HG03565 (cell line): ENCODE data around the gene GSTP1.
"Not testable (repeated sequence)": the region's sequence is repeated elsewhere in the genome, so short reads cannot be mapped to it uniquely, and the experiment has no call there.

Source experiments
- ATAC-seq: cut with Tn5 transposase; IDR thresholded peaks from one replicate; pipeline ENCODE4 v1.9.1; 2021; ENCODE audit warnings: mild to moderate bottlenecking, moderate library complexity; ENCODE audit not compliant: unreplicated experiment

GSTP1 gene

DNA sequence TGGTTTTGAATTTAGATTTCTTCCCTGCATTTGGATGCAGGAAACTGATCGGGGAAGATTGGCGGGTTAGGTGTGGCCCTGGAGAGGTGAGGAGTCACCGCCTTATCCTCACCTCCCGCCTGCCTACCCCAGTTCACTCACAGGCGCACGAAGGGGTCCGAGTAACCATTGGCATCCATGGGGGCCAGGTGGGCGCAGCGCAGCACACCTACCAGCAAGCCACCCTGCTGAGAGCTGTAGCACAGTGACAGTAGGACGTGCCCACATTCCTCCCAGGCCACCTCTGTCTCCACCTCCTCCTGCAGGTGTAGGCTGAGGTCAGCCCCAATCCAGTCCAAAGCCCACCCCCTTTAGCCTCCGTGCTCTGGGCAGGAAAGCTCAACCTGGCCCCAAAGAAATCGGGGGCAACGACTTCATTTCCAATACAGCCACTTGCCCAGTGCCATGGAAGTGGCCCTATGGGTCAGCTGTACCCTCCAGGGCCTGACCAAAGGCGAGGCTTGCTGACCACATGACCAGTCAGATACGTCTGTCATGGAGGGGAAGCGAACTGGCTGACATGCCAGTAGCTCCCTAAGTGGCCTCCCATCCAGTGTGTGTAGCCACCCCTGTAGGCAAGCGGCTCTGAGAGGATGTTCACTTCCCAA, 29.8 kb downstream of the GSTP1 start:
- peak; percentile 4 for ATAC-seq

DNA sequence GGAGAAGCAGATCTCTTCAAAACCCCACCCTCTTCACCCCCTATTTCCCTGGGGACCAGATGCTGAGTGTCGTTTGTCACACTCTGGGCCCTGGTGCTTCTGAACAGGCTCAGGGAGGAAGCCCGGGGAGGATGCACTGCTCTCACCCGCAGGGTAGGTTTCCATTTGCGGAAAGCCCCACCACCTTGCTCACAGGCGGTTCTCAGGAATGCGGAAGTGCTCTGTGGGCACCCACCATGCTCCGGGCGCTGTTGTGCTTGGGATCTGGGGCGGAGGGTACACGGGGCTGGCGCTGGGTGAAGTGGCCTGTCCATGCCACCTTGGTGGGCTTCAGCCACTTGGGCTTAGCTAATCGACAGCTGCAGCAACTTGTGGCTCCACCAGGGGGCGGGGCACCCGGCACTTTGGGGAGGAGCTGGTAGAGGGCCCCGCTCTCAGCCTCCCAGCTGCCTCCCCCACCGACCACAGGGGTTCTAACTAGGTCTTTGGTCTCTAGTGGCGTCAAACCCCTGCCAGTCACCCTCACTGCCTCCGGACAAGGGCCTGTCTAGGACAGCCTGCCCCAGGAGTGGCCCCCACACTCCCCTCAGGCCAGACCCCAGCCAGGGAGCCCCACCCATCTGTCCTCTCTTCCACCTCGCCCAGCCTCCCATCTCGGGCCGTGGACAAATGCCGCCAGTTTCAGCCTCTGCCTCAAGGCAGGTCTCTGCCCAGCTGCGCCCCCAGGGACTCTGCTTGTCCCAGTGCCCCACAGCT, 30.5 kb downstream of the GSTP1 start:
- peak; percentile 52 for ATAC-seq

DNA sequence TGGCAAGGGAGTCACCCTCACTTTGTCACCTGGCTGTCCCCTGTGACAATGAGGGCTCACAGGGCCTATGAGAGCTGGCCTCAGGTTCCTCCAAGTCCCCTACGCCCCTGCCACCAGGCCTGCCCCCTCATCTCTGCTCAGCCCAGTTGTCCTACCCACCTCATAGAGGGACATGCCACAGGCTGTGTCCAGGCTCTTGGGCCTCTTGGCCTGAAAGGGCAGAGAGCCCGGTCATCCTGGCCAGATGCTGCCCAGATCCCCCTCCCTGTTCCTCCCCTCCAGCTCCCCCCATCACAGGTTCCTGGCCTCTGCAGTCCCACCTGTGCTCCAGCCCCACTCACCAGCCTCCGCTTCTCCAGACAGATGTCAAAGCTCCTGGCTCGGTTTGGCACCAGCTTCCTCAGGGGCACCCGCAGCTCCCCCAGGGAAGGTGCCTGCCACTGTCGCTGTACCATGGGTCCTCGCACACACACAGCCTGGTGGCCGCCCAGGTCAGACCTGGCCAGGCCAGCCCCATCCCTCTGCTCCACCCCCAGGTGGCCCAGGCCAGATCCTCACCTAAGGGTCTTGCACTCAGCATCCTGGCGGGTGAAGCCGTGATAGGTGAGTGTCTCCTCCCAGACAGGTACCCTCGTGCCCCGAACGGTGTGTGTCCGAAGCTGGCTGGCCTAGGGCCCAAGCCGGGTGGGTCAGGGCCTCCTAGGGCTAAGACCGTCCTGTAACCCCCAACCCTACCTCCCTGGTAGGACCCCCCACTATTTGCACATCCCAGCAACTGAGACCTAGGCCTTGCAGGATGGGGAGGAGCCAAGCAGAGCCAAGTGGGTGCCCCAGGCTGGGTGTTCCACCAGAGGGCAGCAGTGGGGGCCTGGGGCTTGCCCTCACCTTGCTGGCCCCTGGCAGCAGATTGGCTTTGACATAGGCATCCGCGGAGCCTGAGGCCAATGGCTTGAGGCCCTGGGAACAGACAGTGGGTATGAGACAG, 31.4 kb downstream of the GSTP1 start:
- ATAC-seq: no peak

DNA sequence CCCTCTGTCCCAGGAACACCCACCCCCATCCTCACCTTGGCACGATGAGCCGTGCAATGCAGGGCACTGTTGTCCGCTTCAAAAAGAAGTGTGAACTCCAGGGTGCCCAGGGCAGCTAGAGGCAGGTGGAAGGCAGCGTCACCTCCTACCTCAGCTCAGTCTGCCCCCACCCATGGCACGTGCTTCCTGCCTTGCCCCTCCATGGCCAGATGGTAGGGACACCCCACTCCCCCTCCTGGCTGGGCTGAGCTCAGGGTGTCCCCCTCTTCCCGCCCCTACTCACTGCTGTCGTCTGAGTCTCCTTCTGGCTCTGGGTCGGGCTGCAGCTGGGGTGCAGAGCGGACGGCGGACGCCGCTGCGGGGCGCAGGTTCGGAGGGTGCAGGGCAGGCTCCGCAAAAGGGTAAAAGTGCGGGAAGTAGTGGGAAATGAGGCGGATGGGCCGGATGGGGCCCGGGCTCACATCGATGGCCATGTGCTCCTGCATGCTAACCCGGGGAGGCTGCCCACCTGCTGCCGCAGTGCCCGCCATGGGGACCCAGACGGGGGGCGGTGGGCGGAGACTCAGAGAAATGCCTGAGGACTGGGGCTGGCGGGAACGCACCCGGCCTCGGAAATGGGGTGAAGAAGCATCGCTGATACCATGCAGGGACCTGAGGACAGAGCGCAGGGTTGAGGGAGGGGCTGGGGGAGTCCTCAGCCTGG, 32.3 kb downstream of the GSTP1 start:
- no peak for ATAC-seq

DNA sequence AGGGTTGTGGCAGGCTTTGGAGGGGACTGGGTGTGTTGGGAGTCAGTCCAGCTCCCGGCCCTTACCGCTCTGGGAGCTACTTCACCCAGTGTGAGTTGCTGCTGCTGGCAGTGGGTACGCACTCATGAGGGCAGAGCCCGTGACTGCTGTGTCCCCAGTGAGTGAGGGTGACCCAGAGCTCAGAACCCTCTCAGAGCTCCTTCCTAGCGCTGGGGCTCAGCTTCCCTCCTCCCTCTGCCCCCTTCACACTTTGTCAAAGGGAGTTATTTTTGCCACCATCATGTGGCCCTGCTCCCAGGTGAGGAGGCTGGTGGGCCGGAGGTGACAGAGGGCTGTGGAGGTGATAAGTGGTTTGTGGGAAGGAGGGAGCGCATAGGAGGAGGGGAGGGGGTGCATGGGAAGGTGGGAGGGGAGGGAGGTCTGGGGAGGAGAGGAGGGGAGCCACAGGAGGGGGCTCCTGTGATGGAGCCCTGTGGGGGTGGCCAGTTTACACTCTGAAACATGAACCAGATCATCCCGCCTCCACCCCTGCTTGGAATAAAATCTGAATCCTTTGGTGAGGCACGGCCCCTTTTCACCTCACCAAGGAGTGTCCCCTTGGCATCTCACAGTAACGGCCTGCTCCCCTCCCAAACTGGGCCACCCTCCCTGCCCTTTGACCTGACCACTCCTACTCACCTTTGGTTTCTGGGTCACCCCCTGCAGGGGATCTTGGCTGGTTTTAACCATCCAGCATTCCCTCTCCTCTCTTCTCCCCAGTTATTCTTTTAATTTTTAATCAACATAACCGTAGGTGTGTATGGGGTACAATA, 33.0 kb downstream of the GSTP1 start:
- no peak for ATAC-seq

DNA sequence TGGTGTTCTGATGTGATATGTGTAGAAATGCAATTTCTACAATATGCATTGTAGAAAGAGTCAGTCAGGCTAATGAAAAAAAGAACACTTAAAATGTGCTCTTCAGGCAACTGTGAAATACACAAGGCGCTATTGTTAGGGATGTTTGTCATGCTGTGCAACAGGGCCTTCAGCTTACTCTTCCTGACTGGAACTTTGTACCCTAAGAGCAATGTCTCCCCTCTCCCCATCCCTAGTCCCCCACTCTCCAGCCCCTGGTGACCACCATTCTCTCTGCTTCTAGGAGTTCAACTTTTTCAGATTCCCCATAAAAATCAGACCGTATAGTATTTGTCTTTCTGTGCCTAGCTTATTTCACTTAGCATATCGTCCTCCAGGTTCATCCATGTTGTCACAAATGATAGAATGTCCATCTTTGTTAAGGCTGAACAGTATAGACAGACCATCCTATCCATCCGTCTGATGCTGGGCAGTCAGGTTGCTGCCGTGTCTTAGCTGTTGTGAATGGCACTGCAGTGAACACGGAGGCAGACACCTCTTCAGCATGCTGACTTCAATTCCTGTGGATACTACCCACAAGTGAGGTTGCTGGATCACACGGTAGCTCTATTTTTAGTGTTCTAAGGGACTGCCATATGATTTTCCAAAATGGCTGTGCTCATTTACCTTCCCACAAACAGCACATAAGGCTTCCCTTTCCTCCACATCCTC, 33.8 kb downstream of the GSTP1 start:
- no peak for ATAC-seq

DNA sequence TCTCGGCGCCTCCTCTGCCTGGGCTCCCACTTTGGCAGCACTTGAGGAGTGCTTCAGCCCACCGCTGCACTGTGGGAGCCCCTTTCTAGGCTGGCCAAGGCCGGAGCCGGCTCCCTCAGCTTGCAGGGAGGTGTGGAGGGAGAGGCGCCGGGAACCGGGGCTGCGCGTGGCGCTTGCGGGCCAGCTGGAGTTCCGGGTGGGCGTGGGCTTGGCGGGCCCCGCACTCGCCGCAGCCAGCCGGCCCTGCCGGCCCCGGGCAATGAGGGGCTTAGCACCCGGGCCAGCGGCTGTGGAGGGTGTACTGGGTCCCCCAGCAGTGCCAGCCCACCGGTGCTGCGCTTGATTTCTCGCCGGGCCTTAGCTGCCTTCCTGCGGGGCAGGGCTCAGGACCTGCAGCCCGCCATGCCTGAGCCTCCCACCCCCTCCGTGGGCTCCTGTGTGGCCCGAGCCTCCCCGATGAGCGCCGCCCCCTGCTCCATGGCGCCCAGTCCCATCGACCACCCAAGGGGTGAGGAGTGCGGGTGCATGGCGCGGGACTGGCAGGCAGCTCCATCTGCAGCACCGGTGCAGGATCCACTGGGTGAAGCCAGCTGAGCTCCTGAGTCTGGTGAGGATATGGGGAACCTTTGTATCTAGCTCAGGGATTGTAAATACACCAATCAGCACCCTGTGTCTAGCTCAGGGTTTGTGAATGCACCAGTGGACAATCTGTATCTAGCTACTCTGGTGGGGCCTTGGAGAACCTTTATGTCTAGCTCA, 35.5 kb downstream of the GSTP1 start:
- not testable (repeated sequence) for ATAC-seq

DNA sequence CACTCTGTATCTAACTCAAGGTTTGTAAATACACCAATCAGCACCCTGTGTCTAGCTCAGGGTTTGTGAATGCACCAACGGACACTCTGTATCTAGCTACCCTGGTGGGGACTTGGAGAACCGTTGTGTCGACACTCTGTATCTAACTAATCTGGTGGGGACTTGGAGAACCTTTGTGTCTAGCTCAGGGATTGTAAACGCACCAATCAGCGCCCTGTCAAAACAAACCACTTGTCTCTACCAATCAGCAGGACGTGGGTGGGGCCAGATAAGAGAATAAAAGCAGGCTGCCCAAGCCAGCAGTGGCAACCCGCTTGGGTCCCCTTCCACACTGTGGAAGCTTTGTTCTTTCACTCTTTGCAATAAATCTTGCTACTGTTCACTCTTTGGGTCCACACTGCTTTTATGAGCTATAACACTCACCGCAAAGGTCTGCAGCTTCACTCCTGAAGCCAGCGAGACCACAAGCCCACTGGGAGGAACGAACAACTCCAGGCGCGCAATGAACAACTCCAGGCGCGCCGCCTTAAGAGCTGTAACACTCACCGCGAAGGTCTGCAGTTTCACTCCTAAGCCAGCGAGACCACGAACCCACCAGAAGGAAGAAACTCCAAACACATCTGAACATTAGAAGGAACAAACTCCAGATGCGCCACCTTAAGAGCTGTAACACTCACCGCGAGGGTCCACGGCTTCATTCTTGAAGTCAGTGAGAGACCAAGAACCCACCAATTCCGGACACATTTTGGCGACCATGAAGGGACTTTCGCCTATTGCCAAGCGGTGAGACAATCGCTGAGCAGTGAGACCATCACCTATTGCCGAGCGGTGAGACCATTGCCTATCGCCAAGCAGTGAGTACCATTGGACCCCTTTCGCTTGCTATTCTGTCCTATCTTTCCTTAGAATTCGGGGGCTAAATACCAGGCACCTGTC, 36.3 kb downstream of the GSTP1 start:
- ATAC-seq: not testable (repeated sequence)

DNA sequence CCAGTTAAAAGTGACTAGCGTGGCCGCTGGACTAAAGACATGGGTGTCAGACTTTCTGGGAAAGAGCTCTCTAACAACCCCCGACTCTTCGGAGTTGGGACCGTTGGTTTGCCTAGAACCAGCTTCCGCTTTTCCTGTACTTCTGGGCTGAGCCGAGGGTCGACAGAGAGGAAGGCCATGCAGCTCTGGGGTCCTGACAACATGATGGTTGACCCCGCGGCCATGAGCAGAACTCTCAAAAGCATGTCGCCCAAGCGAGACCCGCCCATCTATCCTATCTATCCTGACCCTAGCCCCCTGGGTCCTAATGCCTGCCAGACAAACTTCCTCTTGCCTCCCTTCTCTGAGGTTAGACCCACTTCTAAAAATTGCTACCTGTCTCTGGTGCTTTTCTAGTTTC, 37.0 kb downstream of the GSTP1 start:
- ATAC-seq: not testable (repeated sequence)

DNA sequence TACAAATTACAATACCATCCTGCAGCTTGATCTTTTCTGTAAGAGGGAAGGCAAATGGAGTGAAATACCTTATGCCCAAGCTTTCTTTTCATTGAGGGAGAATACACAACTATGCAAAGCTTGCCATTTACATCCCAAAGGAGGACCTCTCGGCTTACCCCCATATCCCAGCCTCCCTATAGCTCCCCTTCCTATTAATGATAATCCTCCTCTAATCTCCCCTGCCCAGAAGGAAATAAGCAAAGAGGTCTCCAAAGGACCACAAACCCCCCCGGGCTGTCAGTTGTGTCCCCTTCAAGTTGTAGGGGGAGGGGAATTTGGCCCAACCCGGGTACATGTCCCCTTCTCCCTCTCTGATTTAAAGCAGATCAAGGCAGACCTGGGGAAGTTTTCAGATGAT, 38.3 kb downstream of the GSTP1 start:
- ATAC-seq: not testable (repeated sequence)

DNA sequence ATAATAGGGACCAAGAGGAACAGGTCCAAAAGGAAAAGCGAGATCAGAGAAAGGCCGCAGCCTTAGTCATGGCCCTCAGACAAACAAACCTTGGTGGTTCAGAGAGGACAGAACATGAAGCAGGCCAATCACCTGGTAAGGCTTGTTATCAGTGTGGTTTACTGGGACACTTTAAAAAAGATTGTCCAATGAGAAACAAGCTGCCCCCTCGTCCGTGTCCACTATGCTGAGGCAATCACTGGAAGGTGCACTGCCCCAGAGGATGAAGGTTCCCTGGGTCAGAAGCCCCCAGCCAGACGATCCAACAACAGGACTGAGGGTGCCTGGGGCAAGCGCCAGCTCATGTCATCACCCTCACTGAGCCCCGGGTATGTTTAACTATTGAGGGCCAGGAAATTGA, 39.3 kb downstream of the GSTP1 start:
- ATAC-seq: not testable (repeated sequence)

DNA sequence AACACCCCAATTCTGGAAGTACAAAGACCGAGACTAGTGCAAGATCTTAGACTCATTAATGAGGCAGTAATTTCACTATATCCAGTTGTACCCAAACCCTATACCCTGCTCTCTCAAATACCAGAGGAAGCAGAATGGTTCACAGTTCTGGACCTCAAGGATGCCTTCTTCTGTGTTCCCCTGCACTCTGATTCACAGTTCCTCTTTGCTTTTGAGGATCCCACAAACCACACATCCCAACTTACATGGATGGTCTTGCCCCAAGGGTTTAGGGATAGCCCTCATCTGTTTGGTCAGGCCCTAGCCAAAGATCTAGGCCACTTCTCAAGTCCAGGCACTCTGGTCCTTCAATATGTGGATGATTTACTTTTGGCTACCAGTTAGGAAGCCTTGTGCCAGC, 40.2 kb downstream of the GSTP1 start:
- not testable (repeated sequence) for ATAC-seq

DNA sequence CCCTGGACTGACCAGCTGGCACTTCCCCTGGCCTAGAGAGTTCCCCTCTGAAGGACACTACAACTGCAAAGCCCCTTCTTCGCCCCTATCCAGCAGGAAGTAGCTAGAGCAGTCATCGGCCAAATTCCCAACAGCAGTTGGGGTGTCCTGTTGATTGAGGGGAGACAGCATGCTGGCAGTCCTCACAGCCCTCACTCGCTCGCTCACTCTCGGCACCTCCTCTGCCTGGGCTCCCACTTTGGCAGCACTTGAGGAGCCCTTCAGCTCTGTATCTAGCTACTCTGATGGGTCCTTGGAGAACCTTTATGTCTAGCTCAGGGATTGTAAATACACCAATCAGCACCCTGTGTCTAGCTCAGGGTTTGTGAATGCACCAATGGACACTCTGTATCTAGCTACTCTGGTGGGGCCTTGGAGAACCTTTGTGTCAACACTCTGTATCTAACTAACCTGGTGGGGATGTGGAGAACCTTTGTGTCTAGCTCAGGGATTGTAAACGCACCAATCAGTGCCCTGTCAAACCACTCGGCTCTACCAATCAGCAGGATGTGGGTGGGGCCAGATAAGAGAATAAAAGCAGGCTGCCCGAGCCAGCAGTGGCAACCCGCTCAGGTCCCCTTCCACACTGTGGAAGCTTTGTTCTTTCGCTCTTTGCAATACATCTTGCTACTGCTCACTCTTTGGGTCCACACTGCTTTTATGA, 42.7 kb downstream of the GSTP1 start:
- ATAC-seq: not testable (repeated sequence)

DNA sequence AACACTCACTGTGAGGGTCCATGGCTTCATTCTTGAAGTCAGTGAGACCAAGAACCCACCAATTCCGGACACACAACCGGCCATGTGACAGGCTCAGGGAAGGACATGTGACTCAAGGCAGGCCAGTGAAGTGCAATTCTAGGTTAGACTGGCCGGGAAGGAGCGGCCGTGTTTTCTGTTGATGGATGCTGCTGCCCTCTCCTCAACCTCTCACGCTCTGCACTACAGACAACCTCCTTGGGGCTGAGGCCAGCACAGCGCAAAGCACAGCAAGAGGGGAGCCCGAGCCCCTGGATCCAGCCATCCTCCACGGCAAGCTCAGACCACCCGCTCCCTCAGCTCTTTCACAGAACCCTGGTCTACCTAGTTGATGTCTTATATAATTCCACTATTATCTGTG, 43.4 kb downstream of the GSTP1 start:
- ATAC-seq: no peak

DNA sequence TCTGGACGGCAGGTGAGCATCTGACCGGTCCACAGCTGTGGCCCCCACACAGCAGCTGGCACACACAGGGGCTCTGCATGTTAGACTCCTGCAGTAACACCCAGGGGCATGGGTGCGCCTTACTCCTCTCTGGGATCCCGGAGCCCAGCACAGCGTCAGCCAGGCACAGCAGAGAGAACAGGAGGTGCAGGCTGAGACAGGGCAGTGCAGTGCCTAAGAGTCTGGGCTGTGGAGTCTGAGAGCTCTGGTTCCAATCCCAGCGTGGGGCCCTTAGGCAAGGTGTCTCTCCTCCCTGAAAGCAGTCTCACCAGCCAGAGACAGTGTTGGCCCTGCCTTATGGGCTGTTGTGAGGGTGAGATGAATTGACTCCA, 43.8 kb downstream of the GSTP1 start:
- ATAC-seq: no peak

DNA sequence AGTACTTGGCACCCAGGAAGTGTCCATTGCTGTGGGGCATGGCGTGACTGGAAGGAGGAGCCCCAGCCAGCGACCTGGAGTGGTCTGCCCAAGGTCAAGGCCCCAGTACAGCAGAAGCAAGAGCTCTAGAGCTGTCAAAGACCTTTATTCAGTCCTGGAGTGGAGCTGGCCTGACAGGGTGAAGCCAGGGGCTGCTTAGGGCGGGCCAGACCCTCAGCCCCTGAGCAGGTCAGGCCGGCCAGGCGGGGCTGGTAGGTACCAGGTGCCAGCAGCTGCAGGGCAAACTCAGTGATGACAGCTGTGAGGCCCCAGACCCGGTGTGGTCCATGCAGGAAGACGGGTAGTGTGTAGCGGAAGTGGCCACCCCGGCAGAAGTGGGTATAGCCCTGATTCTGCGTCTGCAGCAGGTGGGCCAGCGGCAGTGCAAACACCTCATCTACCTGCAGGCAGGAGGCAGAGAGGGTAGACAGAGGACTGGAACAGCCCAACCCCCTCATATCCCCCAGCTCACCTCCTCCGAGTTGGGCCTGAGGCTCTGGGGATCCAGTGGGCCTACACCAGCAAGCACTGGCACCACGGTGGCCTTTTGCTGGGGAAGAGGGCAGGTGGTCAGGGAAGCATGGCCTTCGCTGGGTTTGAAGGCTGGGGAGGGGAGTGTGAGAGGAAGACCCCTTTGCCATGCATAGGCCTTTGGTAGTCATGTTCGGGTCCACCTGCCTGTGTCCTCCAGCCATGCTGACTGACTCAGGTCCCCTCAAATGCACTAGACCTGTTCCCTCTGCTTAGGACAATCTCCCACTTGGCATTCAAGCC, 44.4 kb downstream of the GSTP1 start:
- no peak for ATAC-seq
